ENCODE measurements around the gene FASN. TPM values are rescaled to one million over a fixed set of nuclear protein-coding genes. Genes with fewer than 3 reads are reported as not detected.

The FASN gene
- total and polyA plus RNA-seq, 2 of the 13 experiments (the other 11 are each of a cell fraction or from before 2014, with no cell fraction given): 51.7 to 101 TPM

- TF ChIP-seq ZHX1 (CRISPR knock-in tag; IDR thresholded peaks at IDR 0.05; ENCODE audit: low read depth) (no peak), ATAD3A (CRISPR knock-in tag; IDR thresholded peaks at IDR 0.05) (no peak), SSRP1 (CRISPR knock-in tag; IDR thresholded peaks at IDR 0.05) (no peak), ZFYVE20 (CRISPR knock-in tag; IDR thresholded peaks at IDR 0.05; ENCODE audit: borderline replicate concordance, low read depth) (no peak), MED13 (CRISPR knock-in tag; IDR thresholded peaks at IDR 0.05) (no peak), ZNF780A (CRISPR knock-in tag; IDR thresholded peaks at IDR 0.05) (no peak), RARG (CRISPR knock-in tag; IDR thresholded peaks at IDR 0.05; ENCODE audit: low read depth) (no peak), ZNF282 (IDR thresholded peaks at IDR 0.05; ENCODE audit: partially characterized antibody) (no peak), GPBP1L1 (CRISPR knock-in tag; IDR thresholded peaks at IDR 0.05) (no peak), RFXAP (CRISPR knock-in tag; IDR thresholded peaks at IDR 0.05; ENCODE audit: borderline replicate concordance) (no peak), RERE (CRISPR knock-in tag; IDR thresholded peaks at IDR 0.05; ENCODE audit: low read depth) (no peak), HOXA3 (CRISPR knock-in tag; IDR thresholded peaks at IDR 0.05) (peak; percentile 53), STAT6 (CRISPR knock-in tag; IDR thresholded peaks at IDR 0.05; ENCODE audit: borderline replicate concordance) (no peak), CENPBD1 (CRISPR knock-in tag; IDR thresholded peaks at IDR 0.05; ENCODE audit: borderline replicate concordance, low read depth) (no peak)
These were observed 19.4 kb upstream of the FASN start (continued) for GRCh38 chr17:82117139-82118090.

Data from HepG2 (cell line).